Mesodermal cell (in vitro differentiated cells): Measurements from ENCODE around the gene SLC25A23.
A peak's percentile ranks its signal among the peaks of the same experiment; 100 is the strongest.
"Not testable (repeated sequence)": the region's sequence is repeated elsewhere in the genome, so short reads cannot be mapped to it uniquely, and the experiment has no call there.

Experiments
- H3K27ac ChIP-seq: 2 replicates; pipeline ENCODE4 v1.7.0; 2013; ENCODE audit warnings: mild to moderate bottlenecking, low read depth, low read length, moderate library complexity; ENCODE audit not compliant: severe bottlenecking
- H3K36me3 ChIP-seq: 2 replicates; pipeline ENCODE4 v1.7.1; 2013; ENCODE audit warnings: mild to moderate bottlenecking, low read length, moderate library complexity; ENCODE audit not compliant: control insufficient read depth, insufficient read depth
- H3K4me1 ChIP-seq: one replicate; pipeline ENCODE4 v1.7.1; 2013; ENCODE audit warnings: mild to moderate bottlenecking, low read length; ENCODE audit not compliant: insufficient read depth, control insufficient read depth, poor library complexity, severe bottlenecking
- H3K4me3 ChIP-seq: 2 replicates; pipeline ENCODE4 v1.7.0; 2013; ENCODE audit warnings: low read length, control low read depth, mild to moderate bottlenecking; ENCODE audit not compliant: insufficient read depth, poor library complexity, severe bottlenecking; ENCODE audit errors: extremely low read depth
- H3K9me3 ChIP-seq: 2 replicates; pipeline ENCODE4 v1.7.1; 2013; ENCODE audit warnings: mild to moderate bottlenecking, low read length, moderate library complexity; ENCODE audit not compliant: control insufficient read depth
- WGBS, 2 experiments: methylation state at CpG; one replicate each; pipeline ENCODE4 v1.1.5; 2013; ENCODE audit warnings: missing lambda C conversion rate in 2 of 2; ENCODE audit not compliant: insufficient coverage in 2 of 2; 5-methylcytosine and 5-hydroxymethylcytosine counted together

SLC25A23 gene

GRCh38 chr19:6433165-6433564 lies 26.4 kb downstream of the SLC25A23 start:
- Histone ChIP-seq H3K36me3 (no peaks in the 10 kb centered on the region), H3K27ac (no peak overlapping the region), H3K4me1 (no peaks in the 10 kb centered on the region), H3K4me3 (no peak overlapping the region), H3K9me3 (no peaks in the 10 kb centered on the region)
- WGBS, 2 experiments: 77 to 83% methylated on average over 8 to 10 of the region's 11 CpGs

GRCh38 chr19:6431891-6432290 lies 27.7 kb downstream of the SLC25A23 start:
- Histone ChIP-seq H3K36me3 (no peaks in the 10 kb centered on the region), H3K27ac (no peak overlapping the region), H3K4me3 (no peak overlapping the region), H3K4me1 (no peaks in the 10 kb centered on the region), H3K9me3 (no peaks in the 10 kb centered on the region)
- 84 to 88% methylated on average over 3 to 8 of the region's 11 CpGs for WGBS, 2 experiments

GRCh38 chr19:6429419-6430221 lies 30.0 kb downstream of the SLC25A23 start:
- Histone ChIP-seq H3K36me3 (no peaks in the 10 kb centered on the region), H3K4me1 (no peaks in the 10 kb centered on the region), H3K4me3 (no peak overlapping the region), H3K9me3 (peaks cover 8% of the 10 kb centered on the region), H3K27ac (no peak overlapping the region)
- WGBS, 2 experiments: 52 to 66% methylated on average over 7 to 20 of the region's 20 CpGs

GRCh38 chr19:6428692-6429418 lies 30.7 kb downstream of the SLC25A23 start:
- WGBS, 2 experiments: 83 to 100% methylated on average over 1 of the region's 2 CpGs
- H3K4me3 ChIP-seq, H3K36me3 ChIP-seq, H3K9me3 ChIP-seq, H3K4me1 ChIP-seq, H3K27ac ChIP-seq: not testable (repeated sequence)

- 96 to 98% methylated on average over 15 to 17 of the region's 18 CpGs for WGBS, 2 experiments
Observed at GRCh38 chr19:6427131-6427530, 32.5 kb downstream of the SLC25A23 start.

GRCh38 chr19:6425732-6426620 lies 33.6 kb downstream of the SLC25A23 start:
- WGBS, 2 experiments: 95 to 96% methylated on average over 19 to 21 of the region's 21 CpGs
- Histone ChIP-seq H3K4me1 (peaks cover 13% of the 10 kb centered on the region), H3K36me3 (peaks cover 22% of the 10 kb centered on the region), H3K9me3 (peaks cover 8% of the 10 kb centered on the region), H3K27ac (peak overlapping the region; percentile 69), H3K4me3 (no peak overlapping the region)

More at GRCh38 chr19:6427131-6427530, 32.5 kb downstream of the SLC25A23 start:
- Histone ChIP-seq H3K4me3 (no peak overlapping the region), H3K27ac (no peak overlapping the region), H3K36me3 (peaks cover 10% of the 10 kb centered on the region), H3K9me3 (peaks cover 8% of the 10 kb centered on the region), H3K4me1 (peaks cover 12% of the 10 kb centered on the region)

- 15% methylated on average over 40 to 42 of the region's 43 CpGs for WGBS, 2 experiments
- Histone ChIP-seq H3K4me1 (peaks cover 13% of the 10 kb centered on the region), H3K9me3 (peaks cover 8% of the 10 kb centered on the region), H3K4me3 (peak overlapping the region; percentile 75), H3K27ac (peak overlapping the region; percentile 69), H3K36me3 (peaks cover 28% of the 10 kb centered on the region)
Observed at GRCh38 chr19:6424939-6425731, 34.5 kb downstream of the SLC25A23 start.

GRCh38 chr19:6424195-6424938 lies 35.2 kb downstream of the SLC25A23 start, which contains the start of gene KHSRP:
Gene KHSRP (minus strand): TSS chr19:6424811. CDS start chr19:6424701, 110 bp downstream.
- peak within 1 kb of the TSS; percentile 75 for H3K4me3 ChIP-seq
- WGBS, 2 experiments: 0 to 1% methylated on average over 43 to 68 of the region's 114 CpGs
- H3K36me3 ChIP-seq: peaks cover 36% of the 10 kb centered on the region
- H3K4me1 ChIP-seq: peaks cover 13% of the 10 kb centered on the region
- H3K9me3 ChIP-seq: peaks cover 8% of the 10 kb centered on the region
- peak within 1 kb of the TSS; percentile 69 for H3K27ac ChIP-seq

- peak overlapping the region; percentile 49 for H3K27ac ChIP-seq
- WGBS, 2 experiments: 1 to 2% methylated on average over 9 to 13 of the region's 20 CpGs
Observed at GRCh38 chr19:6423499-6424194, 35.9 kb downstream of the SLC25A23 start.

More at GRCh38 chr19:6423499-6424194, 35.9 kb downstream of the SLC25A23 start:
- Histone ChIP-seq H3K4me1 (peaks cover 13% of the 10 kb centered on the region), H3K4me3 (peak overlapping the region; percentile 75), H3K36me3 (peaks cover 43% of the 10 kb centered on the region), H3K9me3 (peaks cover 8% of the 10 kb centered on the region)
